HTR-8/SVneo (cell line): ENCODE data around the gene EIF3F.
"Not testable (repeated sequence)": the region's sequence is repeated elsewhere in the genome, so short reads cannot be mapped to it uniquely, and the experiment has no call there.

Experiments used
- DNase-seq: peaks from one replicate; pipeline ENCODE4 v3.0.0; 2011; ENCODE audit warnings: low spot score, mixed read lengths; ENCODE audit not compliant: insufficient read length
- FAIRE-seq: peaks from 2 replicates; lab custom pipeline; 2011; peaks lifted over from hg19 to GRCh38; lab: Jason Lieb, UNC

Gene EIF3F

DNA sequence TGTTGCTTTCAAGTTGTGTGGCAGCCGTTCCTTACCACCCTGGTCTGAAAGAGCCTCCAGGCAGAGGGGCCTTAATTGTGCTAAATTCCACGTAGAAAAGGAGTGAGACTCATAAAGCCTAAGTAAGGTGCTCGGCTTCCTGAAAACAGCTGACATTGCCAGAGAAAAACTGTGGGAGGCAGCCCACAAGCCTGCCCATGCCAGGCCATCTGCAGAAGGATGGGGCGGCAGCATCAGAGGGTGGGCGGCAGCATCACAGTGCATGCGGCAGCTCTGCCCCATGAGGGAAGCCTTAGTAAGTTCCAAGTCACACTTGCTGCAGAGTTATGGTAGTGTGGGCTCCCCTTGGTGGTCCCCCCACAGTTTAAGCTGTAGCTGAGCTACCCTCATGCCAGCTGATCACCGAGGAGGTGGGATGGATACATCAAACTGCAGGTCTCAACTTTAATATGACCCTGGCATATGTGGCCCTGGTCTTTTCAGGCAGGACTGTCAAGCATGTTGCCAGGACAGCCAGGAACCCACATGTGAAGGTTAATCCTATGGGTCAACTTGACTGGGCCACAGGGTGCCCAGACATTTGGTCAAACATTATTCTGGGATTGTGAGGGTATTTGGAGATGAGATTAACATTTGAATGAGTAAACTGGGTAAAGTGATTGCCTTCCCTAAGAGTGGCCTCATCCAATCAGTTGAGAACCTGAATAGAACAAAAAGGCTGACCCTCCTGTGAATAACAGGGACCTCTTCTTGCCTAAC lies 3.1 kb upstream of the EIF3F start:
- no peak for FAIRE-seq
- no peak for DNase-seq

GRCh38 chr11:7987560-7987883 lies 385 bp downstream of the EIF3F start:
- FAIRE-seq = peak; percentile 9
- not testable (repeated sequence) for DNase-seq

GRCh38 chr11:7994581-7995278 lies 7.6 kb downstream of the EIF3F start:
- FAIRE-seq = no peak
- DNase-seq = no peak

GRCh38 chr11:7999795-8000194 lies 12.7 kb downstream of the EIF3F start:
- no peak for FAIRE-seq

GRCh38 chr11:8000390-8000789 lies 13.3 kb downstream of the EIF3F start:
- no peak for FAIRE-seq

More at GRCh38 chr11:7999795-8000194, 12.7 kb downstream of the EIF3F start:
- DNase-seq = no peak

GRCh38 chr11:8002676-8003075 lies 15.5 kb downstream of the EIF3F start:
- no peak for FAIRE-seq

More at GRCh38 chr11:8000390-8000789, 13.3 kb downstream of the EIF3F start:
- DNase-seq = no peak

GRCh38 chr11:8003187-8003586 lies 16.1 kb downstream of the EIF3F start:
- FAIRE-seq = no peak
- DNase-seq = no peak

More at GRCh38 chr11:8002676-8003075, 15.5 kb downstream of the EIF3F start:
- no peak for DNase-seq

- DNase-seq = no peak
- FAIRE-seq = no peak
Observed at GRCh38 chr11:8004008-8004407, 16.9 kb downstream of the EIF3F start.

DNA sequence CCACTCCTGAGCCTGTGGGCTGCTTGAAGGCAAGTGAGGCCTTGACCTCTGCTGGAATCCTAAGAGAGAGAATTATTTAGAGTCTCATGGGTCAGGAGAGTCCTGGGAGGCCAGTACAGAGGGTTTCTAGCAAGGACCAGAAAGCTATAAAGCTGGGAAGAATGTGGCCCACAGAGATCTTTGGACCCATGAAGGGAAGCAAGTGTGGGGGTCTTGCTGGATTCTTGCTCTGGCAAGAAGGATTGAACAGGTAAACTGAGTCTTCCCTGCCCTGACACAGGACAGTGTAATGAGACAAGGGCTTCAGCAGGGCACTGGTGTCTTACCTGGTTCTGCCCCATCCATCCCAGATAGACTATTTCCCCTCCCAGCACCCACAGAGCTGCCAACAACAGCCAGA lies 18.4 kb downstream of the EIF3F start:
- no peak for FAIRE-seq

GRCh38 chr11:8006349-8006977 lies 19.3 kb downstream of the EIF3F start:
- peak; percentile 74 for DNase-seq
- peak; percentile 72 for FAIRE-seq

More for the DNA sequence above, 18.4 kb downstream of the EIF3F start:
- DNase-seq = no peak

DNA sequence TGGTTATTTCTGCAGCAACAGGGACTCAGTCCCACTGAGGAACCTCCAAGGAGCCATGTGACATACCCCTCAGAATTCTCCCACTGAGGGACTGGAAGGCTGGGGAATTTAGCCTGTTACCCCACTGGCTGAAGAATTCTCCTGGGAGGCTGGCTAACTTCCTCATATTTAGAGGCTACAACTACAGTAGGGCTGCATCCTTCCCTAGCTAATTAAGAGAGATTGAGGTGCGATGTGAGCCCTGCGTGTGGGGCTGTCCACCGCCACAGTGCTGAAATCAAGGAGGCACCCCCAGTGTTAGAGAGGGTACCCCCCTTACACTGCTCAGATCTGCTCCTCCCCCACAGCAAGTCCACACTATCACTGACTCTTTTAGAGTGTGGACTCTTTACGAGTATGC lies 21.1 kb downstream of the EIF3F start:
- FAIRE-seq = no peak
- DNase-seq = no peak

GRCh38 chr11:8009856-8010255 lies 22.7 kb downstream of the EIF3F start:
- FAIRE-seq (no peak), DNase-seq (no peak)

DNA sequence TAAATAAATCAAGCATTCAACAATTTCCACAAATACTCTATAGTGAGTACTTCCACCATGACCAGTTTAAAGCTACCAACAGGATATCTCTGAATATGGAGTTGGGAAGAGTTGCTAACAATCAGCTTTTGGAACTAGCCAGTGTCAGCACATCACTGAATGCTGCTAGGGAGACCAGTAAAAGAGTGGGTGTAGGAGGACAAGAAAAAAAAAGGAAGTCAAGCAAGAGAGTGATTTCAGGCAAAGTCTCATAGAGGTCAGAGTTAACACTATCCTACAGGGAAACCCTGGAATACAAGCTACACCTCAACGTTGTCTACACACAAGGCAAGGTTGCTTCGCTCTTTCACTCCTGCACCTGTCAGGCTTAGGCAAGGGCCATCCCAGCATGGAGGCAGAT lies 24.2 kb downstream of the EIF3F start:
- FAIRE-seq = no peak
- DNase-seq = no peak

DNA sequence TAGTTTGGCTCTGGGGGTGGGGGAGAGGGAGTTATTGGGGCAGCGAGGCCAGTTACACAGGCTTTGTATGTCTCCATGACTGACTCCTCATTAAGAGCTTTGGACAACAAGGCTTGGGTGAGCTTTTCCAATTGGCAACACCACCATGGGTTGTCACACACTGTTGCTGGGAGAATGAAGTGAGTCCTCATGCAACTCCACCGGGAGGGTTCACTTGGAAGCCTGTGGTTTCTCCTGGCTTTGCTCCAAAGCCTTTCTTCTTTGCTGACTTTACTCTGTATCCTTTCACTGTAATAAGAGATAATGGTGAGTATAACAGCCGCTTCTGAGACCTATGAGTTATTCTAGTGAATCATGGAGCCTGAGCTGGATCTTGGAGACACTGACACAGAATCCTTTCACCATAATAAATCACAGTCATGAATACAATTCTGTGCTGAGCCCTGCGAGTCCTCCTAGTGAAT lies 24.9 kb downstream of the EIF3F start:
- DNase-seq (peak; percentile 48), FAIRE-seq (no peak)

GRCh38 chr11:8013833-8014232 lies 26.7 kb downstream of the EIF3F start:
- FAIRE-seq = no peak
- no peak for DNase-seq

GRCh38 chr11:8015753-8016239 lies 28.7 kb downstream of the EIF3F start:
- FAIRE-seq (no peak), DNase-seq (no peak)

GRCh38 chr11:8016440-8016839 lies 29.3 kb downstream of the EIF3F start:
- FAIRE-seq (no peak), DNase-seq (no peak)

DNA sequence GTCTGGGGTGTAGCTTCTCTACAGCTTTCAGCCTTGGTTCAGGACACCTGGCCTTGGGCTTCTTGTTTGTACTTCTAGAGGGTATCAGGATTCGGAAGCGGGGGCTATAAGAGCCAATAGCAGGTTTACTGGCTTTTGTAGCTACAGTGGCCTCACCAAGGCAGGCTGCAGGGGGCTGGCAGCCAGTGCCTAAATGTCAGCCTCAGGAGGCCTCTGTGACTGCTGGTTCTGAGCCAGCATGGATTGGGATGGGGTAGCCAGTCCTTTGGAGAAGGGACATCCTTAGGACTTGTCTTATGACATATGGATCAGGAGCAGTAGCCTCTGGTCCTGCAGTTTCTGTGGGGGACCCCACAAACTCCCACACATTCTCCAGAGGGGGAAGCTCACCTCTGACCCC lies 29.9 kb downstream of the EIF3F start:
- no peak for DNase-seq
- no peak for FAIRE-seq

GRCh38 chr11:8017894-8018483 lies 30.9 kb downstream of the EIF3F start:
- no peak for DNase-seq
- no peak for FAIRE-seq

DNA sequence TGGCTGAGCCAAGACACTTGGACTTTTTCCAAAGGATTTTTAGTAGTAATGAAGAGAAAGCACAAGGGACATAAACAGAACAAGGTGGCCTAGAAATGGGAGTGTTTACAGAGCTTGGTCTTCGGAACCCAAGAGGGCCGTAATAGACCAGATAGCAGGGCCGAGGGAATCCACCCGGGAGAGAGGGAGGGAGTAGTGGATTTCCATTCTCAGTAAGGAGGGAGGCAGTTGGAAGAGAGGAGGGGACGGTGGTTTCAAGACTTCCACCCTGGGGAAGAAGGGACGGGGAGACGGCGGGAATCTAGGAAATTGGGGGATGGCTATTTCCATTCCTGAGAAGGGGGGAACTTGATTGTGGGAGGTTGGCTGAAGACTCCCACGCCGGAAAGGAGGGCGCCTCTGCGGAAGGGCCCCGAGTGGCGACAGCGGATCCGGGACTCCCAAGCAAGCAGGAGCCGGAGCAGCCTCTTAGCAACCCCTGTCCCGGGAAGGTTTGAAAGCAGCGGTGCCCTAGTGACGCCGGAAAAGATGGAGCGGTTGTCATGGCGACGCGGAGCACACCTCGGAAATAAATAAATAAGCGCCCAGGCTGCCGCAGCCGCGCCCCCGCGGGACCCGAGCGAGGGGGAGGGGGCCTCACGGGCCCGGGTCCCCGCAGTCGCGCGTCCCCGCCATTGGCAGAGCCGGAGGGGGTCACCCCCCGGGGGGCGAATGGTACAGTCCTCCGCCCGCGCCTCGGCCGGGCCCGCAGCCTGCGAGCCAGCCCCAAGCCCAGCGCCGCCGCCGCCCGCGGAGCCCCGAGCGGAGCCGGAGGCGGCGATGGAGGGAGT lies 31.6 kb downstream of the EIF3F start:
- peak; percentile 55 for DNase-seq

More for the DNA sequence above, 31.6 kb downstream of the EIF3F start:
- no peak for FAIRE-seq
